Measurements from ENCODE around the gene SERAC1.

GRCh38 chr6:158121335-158121734, 46.7 kb downstream of the SERAC1 start:
- TF ChIP-seq CTCF (IDR thresholded peaks at IDR 0.05) (no peak), POLR2A (IDR thresholded peaks at IDR 0.05) (no peak)
